Measurements from ENCODE around the gene LRRC8E. TPM values are rescaled to one million over a fixed set of nuclear protein-coding genes. Genes with fewer than 3 reads are reported as not detected.

Gene LRRC8E
- total and polyA plus RNA-seq, 2 of the 8 experiments (the other 6 are each of a cell fraction or from before 2014, with no cell fraction given) = 2.7 to 2.9 TPM

DNA sequence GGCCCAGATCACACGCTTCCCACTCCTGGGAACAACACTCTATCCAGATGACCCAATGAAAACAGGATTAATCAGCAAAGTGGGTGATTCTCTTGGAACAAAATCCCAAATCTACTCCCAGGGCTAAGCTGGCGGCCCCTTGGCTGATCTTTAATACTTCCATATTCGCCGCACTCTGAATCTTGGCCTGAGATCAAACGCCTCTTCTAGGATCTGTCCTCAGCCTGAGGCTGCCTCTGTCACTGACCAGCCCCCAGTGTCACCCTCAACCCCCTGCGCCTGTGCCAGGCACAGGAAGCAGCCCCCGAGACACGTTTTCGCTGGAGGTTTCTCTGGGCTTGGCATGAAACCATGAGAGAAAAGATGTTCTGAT lies 40.0 kb downstream of the LRRC8E start:
- Histone ChIP-seq H3K4me2 (ENCODE audit: insufficient read depth in 1 of 2, low read depth in 2 of 2, low read length in 2 of 2) (no peak overlapping the region), H3K23me2 (ENCODE audit: low read depth, low read length) (peaks cover 4% of the 10 kb centered on the region; the same call in 1 of the 2 replicates), H3K9ac (replicated peaks in 1 of 4; ENCODE audit: extremely low read depth in 1 of 4, low read depth in 3 of 4, low read length in 3 of 4) (no peak overlapping the region), H2BK5ac (ENCODE audit: low read depth, low read length) (no peak overlapping the region), H3K23ac (ENCODE audit: insufficient read length) (no peak overlapping the region), H3K36me3 (ENCODE audit: control insufficient read depth in 2 of 4, insufficient read depth in 4 of 4, low read length in 3 of 4) (peaks cover 12 to 31% (median 24%) of the 10 kb centered on the region in 4 experiments; a peak in 7 of 8 replicates), H3K27me3 (replicated peaks in 1 of 4; ENCODE audit: control insufficient read depth in 3 of 4, extremely low read depth in 1 of 4, insufficient read depth in 3 of 4, low read length in 3 of 4) (no peaks in the 10 kb centered on the region), H3K27ac (ENCODE audit: low read depth, low read length) (no peak overlapping the region), H3K4me1 (replicated peaks in 1 of 4; ENCODE audit: control insufficient read depth in 3 of 4, insufficient read depth in 4 of 4, low read length in 3 of 4) (peaks cover 0 to 8% (median 2%) of the 10 kb centered on the region in 4 experiments; a peak in 5 of 7 replicates), H2BK20ac (ENCODE audit: low read length) (no peak overlapping the region), H2BK15ac (ENCODE audit: low read length) (no peak overlapping the region), H2BK120ac (replicated peaks; ENCODE audit: low read depth, low read length) (no peak overlapping the region), H2AK5ac (ENCODE audit: low read depth, low read length) (no peak overlapping the region), H3K18ac (ENCODE audit: extremely low read depth, low read length) (no peak overlapping the region), H3K9me3 (ENCODE audit: insufficient read depth in 2 of 2, low read depth in 1 of 2, low read length in 1 of 2) (no peaks in the 10 kb centered on the region), H3K79me2 (ENCODE audit: control insufficient read depth in 1 of 2, insufficient read depth in 2 of 2, low read length in 2 of 2) (no peaks in the 10 kb centered on the region), H4K5ac (ENCODE audit: insufficient read length, low read depth, low read length) (no peak overlapping the region), H3K4me3 (ENCODE audit: extremely low read depth in 1 of 4, insufficient read depth in 2 of 4, low read depth in 3 of 4, low read length in 4 of 4) (no peak overlapping the region), H4K20me1 (replicated peaks in 1 of 2; ENCODE audit: control insufficient read depth in 1 of 2, insufficient read depth in 2 of 2, low read length in 2 of 2) (peaks cover 10 to 19% of the 10 kb centered on the region in 2 experiments), H3K4ac (replicated peaks; ENCODE audit: insufficient read length, low read depth, low read length) (no peak overlapping the region), H4K8ac (ENCODE audit: extremely low read depth, insufficient read depth, low read length) (no peak overlapping the region), H2BK12ac (ENCODE audit: low read depth, low read length) (no peak overlapping the region), H3K14ac (ENCODE audit: insufficient read length) (no peak overlapping the region), H4K91ac (replicated peaks; ENCODE audit: insufficient read length, low read length) (no peak overlapping the region), H3K79me1 (ENCODE audit: low read depth, low read length) (no peaks in the 10 kb centered on the region), H2AFZ (ENCODE audit: low read length) (no peak overlapping the region), H3K56ac (replicated peaks; ENCODE audit: insufficient read length, low read depth, low read length) (no peak overlapping the region)
- 96% methylated on average over 9 of the region's 9 CpGs; no CpG with 5 or more reads in 1 of the 2 experiments for WGBS, 2 experiments (ENCODE audit: extremely low coverage in 1 of 2, insufficient coverage in 1 of 2, insufficient read length in 1 of 2, insufficient replicate concordance in 2 of 2, low coverage in 1 of 2, low lambda C conversion rate in 2 of 2, missing lambda C conversion rate in 1 of 2)
- DNase-seq (ENCODE audit: low read depth in 1 of 2, low spot score in 2 of 2) (no peak), FAIRE-seq (no peak)
- ChIA-PET POLR2A (ENCODE audit: partially characterized antibody) (interaction anchor here (0.8 to 10.4 kb wide), 5 partner anchors 13 to 76 kb away, joined by 3 to 205 read pairs (median 3); partner anchors contain the start of genes LRRC8E and TIMM44), CTCF (ENCODE audit: partially characterized antibody) (interaction anchor here (1.3 to 2.7 kb wide), 7 partner anchors 8 to 141 kb away, joined by 3 to 11 read pairs (median 6); partner anchors contain the start of genes MAP2K7 and SNAPC2)
- TF ChIP-seq ASH2L (IDR thresholded peaks at IDR 0.05; ENCODE audit: low read length) (no peak), JUN (IDR thresholded peaks at IDR 0.05; ENCODE audit: low read depth, low read length) (no peak), CHD1 (IDR thresholded peaks at IDR 0.05; ENCODE audit: low read depth, low read length) (no peak), SIN3A (conservative IDR thresholded peaks at IDR 0.05 in 1 of 2, IDR thresholded peaks at IDR 0.05 in 1 of 2; ENCODE audit: low read depth in 1 of 2, low read length in 2 of 2) (no peak), HDAC2 (IDR thresholded peaks at IDR 0.05; ENCODE audit: borderline replicate concordance in 1 of 2, low read depth in 2 of 2, low read length in 2 of 2) (no peak), KDM1A (IDR thresholded peaks at IDR 0.05; ENCODE audit: borderline replicate concordance, low read length) (no peak), ZNF274 (IDR thresholded peaks at IDR 0.05; ENCODE audit: borderline replicate concordance, extremely low read depth, low read length) (no peak), RXRA (IDR thresholded peaks at IDR 0.05; ENCODE audit: insufficient read depth, low read depth, low read length) (no peak), RAD21 (IDR thresholded peaks at IDR 0.05 in 1 of 2, conservative IDR thresholded peaks at IDR 0.05 in 1 of 2; ENCODE audit: low read depth in 2 of 2, low read length in 2 of 2) (no peak), TEAD4 (IDR thresholded peaks at IDR 0.05; ENCODE audit: low read depth, low read length) (no peak), PHF8 (conservative IDR thresholded peaks at IDR 0.05; ENCODE audit: low read depth, low read length) (no peak), JUND (IDR thresholded peaks at IDR 0.05; ENCODE audit: low read length) (no peak)
- TF ChIP-seq, protein P1, sequence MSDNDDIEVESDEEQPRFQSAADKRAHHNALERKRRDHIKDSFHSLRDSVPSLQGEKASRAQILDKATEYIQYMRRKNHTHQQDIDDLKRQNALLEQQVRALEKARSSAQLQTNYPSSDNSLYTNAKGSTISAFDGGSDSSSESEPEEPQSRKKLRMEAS (IDR thresholded peaks at IDR 0.05) = no peak

Data from H1 (cell line).